Neural progenitor cell (in vitro differentiated cells): Measurements from ENCODE around the gene NR2F1-AS1. TPM values are rescaled to one million over a fixed set of nuclear protein-coding genes. Genes with fewer than 3 reads are reported as not detected.

Source experiments
- DNase-seq: peaks from one replicate; pipeline ENCODE4 v3.0.0-alpha.2; 2016; ENCODE audit warnings: low spot score
- H2AFZ ChIP-seq: fragments of 200-600 bp; sonication (generic); replicated peaks from 2 replicates; pipeline ENCODE4 v1.6.1; 2016; ENCODE audit warnings: antibody characterized with exemption
- H3F3A ChIP-seq: fragments of 200-600 bp; sonication (generic); 2 replicates; pipeline ENCODE4 v1.6.1; 2016; ENCODE audit warnings: antibody characterized with exemption, low read depth
- H3K27ac ChIP-seq: fragments of 200-600 bp; sonication (generic); 2 replicates; pipeline ENCODE4 v1.5.1; 2016; ENCODE audit warnings: mild to moderate bottlenecking
- H3K27me3 ChIP-seq: fragments of 200-600 bp; sonication (generic); 2 replicates; pipeline ENCODE4 v1.6.1; 2016; ENCODE audit warnings: mild to moderate bottlenecking, moderate library complexity
- H3K36me3 ChIP-seq: fragments of 200-600 bp; sonication (generic); 2 replicates; pipeline ENCODE4 v1.5.1; 2016
- H3K4me1 ChIP-seq: fragments of 200-600 bp; sonication (generic); 2 replicates; pipeline ENCODE4 v1.6.1; 2016; ENCODE audit warnings: mixed run types
- H3K4me2 ChIP-seq: fragments of 200-600 bp; sonication (generic); 2 replicates; pipeline ENCODE4 v1.6.1; 2016
- H3K4me3 ChIP-seq: fragments of 200-600 bp; sonication (generic); 2 replicates; pipeline ENCODE4 v1.5.1; 2016
- H3K79me2 ChIP-seq: fragments of 200-600 bp; sonication (generic); 2 replicates; pipeline ENCODE4 v1.6.1; 2016; ENCODE audit warnings: low read depth
- H3K9ac ChIP-seq: fragments of 200-600 bp; sonication (generic); 2 replicates; pipeline ENCODE4 v1.6.1; 2016
- H3K9me3 ChIP-seq: fragments of 200-600 bp; sonication (generic); 2 replicates; pipeline ENCODE4 v1.5.1; 2016; ENCODE audit warnings: low read depth
- H4K20me1 ChIP-seq: fragments of 200-600 bp; sonication (generic); 2 replicates; pipeline ENCODE4 v1.6.1; 2016; ENCODE audit warnings: low read depth
- H3K27ac Mint-ChIP-seq: 3 replicates; pipeline ENCODE4 v1.8.0; 2021; ENCODE audit warnings: mixed read lengths
- H3K27me3 Mint-ChIP-seq: 2 replicates; pipeline ENCODE4 v1.8.0; 2022; ENCODE audit warnings: low read depth, mild to moderate bottlenecking, inconsistent platforms, moderate library complexity, mixed read lengths; ENCODE audit not compliant: insufficient read depth
- H3K36me3 Mint-ChIP-seq: 3 replicates; pipeline ENCODE4 v1.8.0; 2021; ENCODE audit warnings: mixed read lengths
- H3K4me1 Mint-ChIP-seq: 3 replicates; pipeline ENCODE4 v1.8.0; 2021; ENCODE audit warnings: mixed read lengths
- H3K4me3 Mint-ChIP-seq: 3 replicates; pipeline ENCODE4 v1.8.0; 2021; ENCODE audit warnings: mild to moderate bottlenecking, moderate library complexity, mixed read lengths
- H3K9me3 Mint-ChIP-seq: 3 replicates; pipeline ENCODE4 v1.8.0; 2020; ENCODE audit warnings: mixed read lengths
- CTCF ChIP-seq: fragments of 200-600 bp; sonication (generic); IDR thresholded peaks from 2 replicates; pipeline ENCODE4 v1.5.1; 2017; ENCODE audit warnings: antibody characterized with exemption, mild to moderate bottlenecking
- EZH2 ChIP-seq: fragments of 200-600 bp; sonication (generic); IDR thresholded peaks from 2 replicates; pipeline ENCODE4 v1.6.1; 2017; ENCODE audit warnings: antibody characterized with exemption, mild to moderate bottlenecking, moderate library complexity
- EZH2phosphoT487 ChIP-seq: fragments of 200-600 bp; sonication (generic); IDR thresholded peaks from 2 replicates; pipeline ENCODE4 v1.6.1; 2017; ENCODE audit warnings: antibody characterized with exemption
- microRNA counts: library from miRNA; unstranded; fragments of <30 nt; microRNA quantifications from one replicate; lab custom pipeline; 2016
- total RNA-seq: library from RNA; depleted of rRNA; stranded (reverse); fragments of >200 nt; gene quantifications from 2 replicates; pipeline ENCODE4 v1.2.3, GENCODE V29; 2015; ENCODE audit warnings: low replicate concordance

The NR2F1-AS1 gene
- total RNA-seq, 1 donor from 2014 or later: 9.3 TPM

GRCh38 chr5:93359960-93360305 lies 221.1 kb downstream of the NR2F1-AS1 start:
- Histone ChIP-seq H3K4me3 (no peak overlapping the region), H3K27ac (no peak overlapping the region), H3K9me3 (no peaks in the 10 kb centered on the region), H2AFZ (peak overlapping the region; percentile 57), H3K79me2 (no peaks in the 10 kb centered on the region), H3K4me1 (peaks cover 8% of the 10 kb centered on the region), H3K27me3 (no peaks in the 10 kb centered on the region), H3K4me2 (no peak overlapping the region), H3F3A (no peaks in the 10 kb centered on the region), H4K20me1 (no peaks in the 10 kb centered on the region), H3K36me3 (no peaks in the 10 kb centered on the region), H3K9ac (no peak overlapping the region)
- Mint-ChIP-seq H3K4me3 (no peak overlapping the region), H3K27me3 (no peaks in the 10 kb centered on the region), H3K36me3 (peaks cover 3% of the 10 kb centered on the region), H3K27ac (no peak overlapping the region), H3K4me1 (peaks cover 6% of the 10 kb centered on the region), H3K9me3 (no peaks in the 10 kb centered on the region)
- no peak for DNase-seq
- TF ChIP-seq EZH2: no peak
- no peak for TF ChIP-seq CTCF
- no peak for TF ChIP-seq EZH2phosphoT487

MicroRNAs within 50 kb of the gene (microRNA counts, 767-probe panel; counts per million panel counts)
- microRNA hsa-miR-2277-3p (lab: Ali Mortazavi, UCI) (460 counts per million, percentile 90 among the panel's probes with 10 or more counts), microRNA hsa-miR-2277-5p (lab: Ali Mortazavi, UCI) (460 counts per million, percentile 90 among the panel's probes with 10 or more counts)

Other genes with a start within 250 kb of the NR2F1-AS1 start
- gene NR2F1, start 2.0 kb upstream of the NR2F1-AS1 start, total RNA-seq: 9.1 and 21.1 TPM in 2 replicates
- gene POU5F2, start 160.4 kb upstream of the NR2F1-AS1 start, total RNA-seq: 0.93 and 1.0 TPM in 2 replicates